HepG2 (cell line): ENCODE data around the gene ABO. TPM values are rescaled to one million over a fixed set of nuclear protein-coding genes. Genes with fewer than 3 reads are reported as not detected.

Experiments used
- ATAC-seq: fragments of 200-7000 bp; cut with Tn5 transposase; 3 replicates; pipeline ENCODE4 v1.9.1; 2020; ENCODE audit warnings: mild to moderate bottlenecking, moderate library complexity
- BruUV-seq: library from RNA; stranded (reverse); fragments of 400-500 nt; replicated peaks from 2 replicates; lab custom pipeline; 2021; lab: Mats Ljungman, UMichigan
- CTCF ChIA-PET: fragments of 300-600 bp; formaldehyde crosslinking; extraction: SDS; loops from one replicate; lab custom pipeline; 2021; ENCODE audit warnings: low total read pairs, inconsistent platforms, low intra/inter-chr PET ratio; lab: Yijun Ruan, JAX
- POLR2A ChIA-PET: fragments of 350-600 bp; sonication (Branson Sonifier 250); formaldehyde crosslinking; loops from one replicate; lab custom pipeline; 2020; ENCODE audit warnings: antibody characterized with exemption, inconsistent platforms; lab: Yijun Ruan, JAX
- DNase-seq: peaks from one replicate; pipeline ENCODE4 v3.0.0-alpha.2; 2015; ENCODE audit warnings: low spot score
- FAIRE-seq: peaks from 3 replicates; lab custom pipeline; 2011; peaks lifted over from hg19 to GRCh38; lab: Jason Lieb, UNC
- H2AFZ ChIP-seq: one replicate; pipeline ENCODE4 v1.6.1; 2011; ENCODE audit warnings: low read length, inconsistent platforms
- H3K27ac ChIP-seq: fragments of 300-600 bp; 3 replicates; pipeline ENCODE4 v1.8.0; 2011; ENCODE audit warnings: mixed run types, mild to moderate bottlenecking, mixed read lengths, low read length, inconsistent platforms; ENCODE audit not compliant: insufficient read depth; ENCODE audit errors: extremely low read length
- H3K27me3 ChIP-seq, 2 experiments: fragments of 200-600 bp in 1 of 2; 2 replicates in 1 of 2; 3 replicates in 1 of 2; pipeline versions ENCODE4 v1.6.0 to v1.8.0; 2011; ENCODE audit warnings: low read length in 2 of 2, mild to moderate bottlenecking in 2 of 2, moderate library complexity in 2 of 2, inconsistent platforms in 1 of 2; ENCODE audit not compliant: insufficient read depth in 2 of 2, control insufficient read depth in 1 of 2
- H3K36me3 ChIP-seq, 2 experiments: fragments of 200-600 bp in 1 of 2; replicated peaks in 1 of 2; 2 replicates in 1 of 2; 3 replicates in 1 of 2; pipeline versions ENCODE4 v1.5.1 to v1.8.0; 2011; ENCODE audit warnings: low read length in 2 of 2, inconsistent platforms in 1 of 2; ENCODE audit not compliant: insufficient read depth in 2 of 2, control insufficient read depth in 1 of 2
- H3K4me1 ChIP-seq: 2 replicates; pipeline ENCODE4 v1.5.1; 2012; ENCODE audit warnings: low read length, inconsistent platforms; ENCODE audit not compliant: insufficient read depth
- H3K4me2 ChIP-seq: 2 replicates; pipeline ENCODE4 v1.6.0; 2011; ENCODE audit warnings: low read depth, low read length, inconsistent platforms
- H3K4me3 ChIP-seq, 3 experiments: fragments of 200-600 bp in 1 of 3; sonication (generic), shearing (Covaris generic) in 1 of 3; replicated peaks in 1 of 3; 2 replicates each; pipeline ENCODE4 v1.5.1; 2011 to 2016; ENCODE audit warnings: low read length in 3 of 3, inconsistent platforms in 2 of 3, low read depth in 2 of 3, mild to moderate bottlenecking in 2 of 3, control low read depth in 1 of 3, mixed read lengths in 1 of 3; ENCODE audit not compliant: insufficient read depth in 1 of 3
- H3K79me2 ChIP-seq: one replicate; pipeline ENCODE4 v1.6.1; 2011; ENCODE audit warnings: low read length, inconsistent platforms; ENCODE audit not compliant: insufficient read depth
- H3K9ac ChIP-seq: 2 replicates; pipeline ENCODE4 v1.6.0; 2011; ENCODE audit warnings: mild to moderate bottlenecking, low read depth, low read length, inconsistent platforms; ENCODE audit not compliant: insufficient read depth
- H3K9me3 ChIP-seq: 2 replicates; pipeline ENCODE4 v1.5.1; 2012; ENCODE audit warnings: mild to moderate bottlenecking, low read length
- H4K20me1 ChIP-seq: 2 replicates; pipeline ENCODE4 v1.6.0; 2011; ENCODE audit warnings: inconsistent platforms, mild to moderate bottlenecking, low read length, moderate library complexity; ENCODE audit not compliant: insufficient read depth
- ATRX ChIP-seq: sonication (generic); formaldehyde crosslinking; IDR thresholded peaks from 2 replicates; pipeline ENCODE4 v1.4.0; 2020; ENCODE audit warnings: missing genetic modification reagents, borderline replicate concordance
- FOXA1 ChIP-seq, 2 experiments: fragments of 450-650 bp in 1 of 2; sonication (generic) in 1 of 2; formaldehyde crosslinking in 1 of 2; IDR thresholded peaks; 2 replicates each; pipeline versions ENCODE4 v1.4.0 to v1.6.1; 2016 to 2020; ENCODE audit warnings: missing genetic modification reagents in 1 of 2
- HHEX ChIP-seq: IDR thresholded peaks from 2 replicates; pipeline ENCODE4 v1.6.1; 2016; ENCODE audit warnings: control low read depth
- ISX ChIP-seq: sonication (generic); formaldehyde crosslinking; conservative IDR thresholded peaks from 2 replicates; pipeline ENCODE4 v1.5.0; 2020; ENCODE audit warnings: missing genetic modification reagents
- KDM1A ChIP-seq: IDR thresholded peaks from 2 replicates; pipeline ENCODE4 v1.6.1; 2016; ENCODE audit warnings: missing compliant biosample characterization
- KDM6A ChIP-seq: IDR thresholded peaks from 2 replicates; pipeline ENCODE4 v1.6.1; 2016; ENCODE audit warnings: low read depth
- LRRFIP1 ChIP-seq: sonication (generic); formaldehyde crosslinking; conservative IDR thresholded peaks from 2 replicates; pipeline ENCODE4 v1.4.0; 2020; ENCODE audit warnings: missing genetic modification reagents
- MED13 ChIP-seq: sonication (generic); formaldehyde crosslinking; IDR thresholded peaks from 2 replicates; pipeline ENCODE4 v1.5.0; 2020; ENCODE audit warnings: missing genetic modification reagents
- MXD3 ChIP-seq: IDR thresholded peaks from 2 replicates; pipeline ENCODE4 v1.6.1; 2016; ENCODE audit warnings: mild to moderate bottlenecking, missing biosample characterization, missing genetic modification reagents
- MXI1 ChIP-seq: IDR thresholded peaks from 3 replicates; pipeline ENCODE4 v1.6.1; 2012; ENCODE audit warnings: low read depth, low read length, inconsistent platforms, borderline replicate concordance
- SRF ChIP-seq: IDR thresholded peaks from 2 replicates; pipeline ENCODE4 v1.6.1; 2011; ENCODE audit warnings: mild to moderate bottlenecking, low read depth, low read length, moderate library complexity
- TFDP2 ChIP-seq: sonication (generic); formaldehyde crosslinking; IDR thresholded peaks from 2 replicates; pipeline ENCODE4 v1.4.0; 2020; ENCODE audit warnings: missing genetic modification reagents
- YEATS2 ChIP-seq: sonication (generic); formaldehyde crosslinking; IDR thresholded peaks from 2 replicates; pipeline ENCODE4 v1.4.0; 2020; ENCODE audit warnings: missing genetic modification reagents, borderline replicate concordance
- ZBTB1 ChIP-seq: sonication (generic); formaldehyde crosslinking; IDR thresholded peaks from 2 replicates; pipeline ENCODE4 v1.4.0; 2020; ENCODE audit warnings: missing genetic modification reagents, borderline replicate concordance
- ZBTB42 ChIP-seq: sonication (generic); formaldehyde crosslinking; IDR thresholded peaks from 2 replicates; pipeline ENCODE4 v1.5.0; 2020; ENCODE audit warnings: mild to moderate bottlenecking, missing genetic modification reagents
- ZNF3 ChIP-seq: IDR thresholded peaks from 2 replicates; pipeline ENCODE4 v1.7.0; 2017; ENCODE audit warnings: inconsistent platforms
- ZNF329 ChIP-seq: sonication (generic); formaldehyde crosslinking; IDR thresholded peaks from 2 replicates; pipeline ENCODE4 v1.9.0; 2021; ENCODE audit warnings: low read depth, mild to moderate bottlenecking, missing genetic modification reagents
- ZNF362 ChIP-seq: sonication (generic); formaldehyde crosslinking; IDR thresholded peaks from 2 replicates; pipeline ENCODE4 v1.4.0; 2020; ENCODE audit warnings: missing genetic modification reagents, mild to moderate bottlenecking, borderline replicate concordance
- ZNF713 ChIP-seq: sonication (generic); formaldehyde crosslinking; IDR thresholded peaks from 2 replicates; pipeline ENCODE4 v1.4.0; 2020; ENCODE audit warnings: mild to moderate bottlenecking, missing genetic modification reagents
- ZNF761 ChIP-seq: sonication (generic); formaldehyde crosslinking; conservative IDR thresholded peaks from 2 replicates; pipeline ENCODE4 v1.4.0; 2020; ENCODE audit warnings: mild to moderate bottlenecking, missing genetic modification reagents
- WGBS: methylation state at CpG from one replicate; pipeline ENCODE4 v1.1.6; 2017; ENCODE audit warnings: low lambda C conversion rate; 5-methylcytosine and 5-hydroxymethylcytosine counted together
- in situ Hi-C: cut with HindIII; loops from 2 replicates; pipeline ENCODE4 v1.10.0; 2017; ENCODE audit warnings: low pct_unique_long_range_greater_than_20kb; ENCODE audit not compliant: extremely low pct_ligation_motif_present
- intact Hi-C: fragments of 100-400 bp; cut with micrococcal nuclease; formaldehyde crosslinking; loops from one replicate; pipeline ENCODE4 v1.10.0; 2022; ENCODE audit not compliant: unreplicated experiment
- polyA plus RNA-seq, 8 experiments: library from polyadenylated mRNA; depleted of rRNA in 3 of 8; stranded (reverse) in 7 of 8; unstranded in 1 of 8; fragments of >200 nt; fragmentation: Illumina TruSeq in 4 of 8; extraction: Trizol in 4 of 8; gene quantifications; 2 replicates each; pipeline versions ENCODE4 v1.2.1 to v1.2.3, GENCODE V29; 2011 to 2016; ENCODE audit warnings: low read depth in 4 of 8, missing spikeins in 1 of 8, mixed read lengths in 1 of 8; ENCODE audit not compliant: insufficient read depth in 1 of 8
- total RNA-seq, 5 experiments: library from RNA; depleted of rRNA; stranded (reverse); fragments of >200 nt; fragmentation: Illumina TruSeq; extraction: Trizol; gene quantifications; 2 replicates each; pipeline ENCODE4 v1.2.3, GENCODE V29; 2016; ENCODE audit warnings: low read depth in 1 of 5

Gene ABO
- total and polyA plus RNA-seq, 2 of the 13 experiments (the other 11 are each of a cell fraction or from before 2014, with no cell fraction given): not detected

- intact Hi-C loops: no loop called here
- FAIRE-seq: no peak
- Histone ChIP-seq H3K79me2 (no peaks in the 10 kb centered on the region), H3K36me3 (no peaks in the 10 kb centered on the region), H3K4me3 (no peak overlapping the region), H2AFZ (no peak overlapping the region), H3K9me3 (no peaks in the 10 kb centered on the region), H3K4me2 (no peak overlapping the region), H4K20me1 (no peaks in the 10 kb centered on the region), H3K9ac (no peak overlapping the region), H3K27ac (no peak overlapping the region), H3K4me1 (peaks cover 14% of the 10 kb centered on the region), H3K27me3 (0 out of 5 replicates have a peak, but pooled peaks cover 1 to 4% of the 10 kb centered on the region in 2 experiments)
- no TSS peak for BruUV-seq
- CTCF ChIA-PET: no interaction called here
- no peak for ATAC-seq
- WGBS: 11% methylated on average over 4 of the region's 11 CpGs
- TF ChIP-seq ZBTB42 (CRISPR knock-in tag) (no peak), ATRX (no peak), ISX (CRISPR knock-in tag) (no peak), FOXA1 (IDR thresholded peaks at IDR 0.05) (no peak), FOXA1 (CRISPR knock-in tag; IDR thresholded peaks at IDR 0.05) (no peak), MXD3 (no peak), ZBTB1 (CRISPR knock-in tag) (no peak), SRF (no peak), ZNF329 (no peak), HHEX (CRISPR knock-in tag) (no peak), MED13 (no peak), LRRFIP1 (no peak), ZNF713 (no peak), KDM6A (no peak), MXI1 (no peak), ZNF362 (CRISPR knock-in tag) (no peak), TFDP2 (CRISPR knock-in tag) (no peak), YEATS2 (no peak), ZNF3 (CRISPR knock-in tag) (no peak), ZNF761 (CRISPR knock-in tag) (no peak), KDM1A (no peak)
- no peak for DNase-seq
- in situ Hi-C loops: no loop called here
- POLR2A ChIA-PET: no interaction called here
These were observed 12.8 kb downstream of the ABO start for GRCh38 chr9:133262226-133262625.
